Measurements from ENCODE around the gene LRPPRC. TPM values are rescaled to one million over a fixed set of nuclear protein-coding genes. Genes with fewer than 3 reads are reported as not detected.

Gene LRPPRC
- total RNA-seq, 4 donors from 2014 or later, result 75.9 to 95.3 (median 81.5) TPM

DNA sequence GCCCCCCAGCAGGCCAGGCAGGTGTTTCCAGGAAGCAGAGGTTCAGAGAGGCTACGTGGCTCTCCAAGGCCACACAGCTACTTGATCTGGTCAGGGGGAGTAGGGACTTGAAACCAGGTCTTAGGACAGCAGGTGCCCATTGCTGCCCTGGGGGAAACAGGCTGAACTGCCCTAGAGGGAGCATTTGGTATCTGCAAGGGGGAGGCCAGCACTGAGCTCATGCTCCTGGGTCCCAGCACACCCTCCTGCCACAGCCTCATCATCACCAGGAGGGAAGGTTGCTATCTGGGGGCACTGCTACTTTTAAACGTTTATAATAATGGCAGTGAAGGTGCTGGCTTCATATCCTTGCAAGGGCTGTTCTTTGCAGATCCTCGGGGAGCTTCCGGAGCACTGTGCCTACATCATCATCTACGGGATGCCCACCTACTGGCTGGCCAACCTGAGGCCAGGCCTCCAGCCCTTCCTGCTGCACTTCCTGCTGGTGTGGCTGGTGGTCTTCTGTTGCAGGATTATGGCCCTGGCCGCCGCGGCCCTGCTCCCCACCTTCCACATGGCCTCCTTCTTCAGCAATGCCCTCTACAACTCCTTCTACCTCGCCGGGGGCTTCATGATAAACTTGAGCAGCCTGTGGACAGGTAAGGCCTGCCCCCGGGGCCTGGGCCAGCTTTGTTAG is 120.9 kb downstream of the LRPPRC start:
- in situ Hi-C loops (cut with MboI; ENCODE audit: low sequenced_read_pairs in 4 of 4) (no loop called here), intact Hi-C loops (cut with DNase I; ENCODE audit: low total_unique reads) (no loop called here)
- Histone ChIP-seq H3K9me3 (no peaks in the 10 kb centered on the region), H3K4me3 (no peak overlapping the region), H3K27ac (no peak overlapping the region), H3K4me1 (no peaks in the 10 kb centered on the region), H3K27me3 (peaks cover 0 to 3% (median 0%) of the 10 kb centered on the region in 3 donors), H3K36me3 (no peaks in the 10 kb centered on the region)
- ATAC-seq (no peak), DNase-seq (no peak)
- TF ChIP-seq, protein P1, sequence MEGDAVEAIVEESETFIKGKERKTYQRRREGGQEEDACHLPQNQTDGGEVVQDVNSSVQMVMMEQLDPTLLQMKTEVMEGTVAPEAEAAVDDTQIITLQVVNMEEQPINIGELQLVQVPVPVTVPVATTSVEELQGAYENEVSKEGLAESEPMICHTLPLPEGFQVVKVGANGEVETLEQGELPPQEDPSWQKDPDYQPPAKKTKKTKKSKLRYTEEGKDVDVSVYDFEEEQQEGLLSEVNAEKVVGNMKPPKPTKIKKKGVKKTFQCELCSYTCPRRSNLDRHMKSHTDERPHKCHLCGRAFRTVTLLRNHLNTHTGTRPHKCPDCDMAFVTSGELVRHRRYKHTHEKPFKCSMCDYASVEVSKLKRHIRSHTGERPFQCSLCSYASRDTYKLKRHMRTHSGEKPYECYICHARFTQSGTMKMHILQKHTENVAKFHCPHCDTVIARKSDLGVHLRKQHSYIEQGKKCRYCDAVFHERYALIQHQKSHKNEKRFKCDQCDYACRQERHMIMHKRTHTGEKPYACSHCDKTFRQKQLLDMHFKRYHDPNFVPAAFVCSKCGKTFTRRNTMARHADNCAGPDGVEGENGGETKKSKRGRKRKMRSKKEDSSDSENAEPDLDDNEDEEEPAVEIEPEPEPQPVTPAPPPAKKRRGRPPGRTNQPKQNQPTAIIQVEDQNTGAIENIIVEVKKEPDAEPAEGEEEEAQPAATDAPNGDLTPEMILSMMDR (IDR thresholded peaks at IDR 0.05 in 4 of 5, conservative IDR thresholded peaks at IDR 0.05 in 1 of 5), result no peak
- TF ChIP-seq POLR2A (IDR thresholded peaks at IDR 0.05), result no peak

DNA sequence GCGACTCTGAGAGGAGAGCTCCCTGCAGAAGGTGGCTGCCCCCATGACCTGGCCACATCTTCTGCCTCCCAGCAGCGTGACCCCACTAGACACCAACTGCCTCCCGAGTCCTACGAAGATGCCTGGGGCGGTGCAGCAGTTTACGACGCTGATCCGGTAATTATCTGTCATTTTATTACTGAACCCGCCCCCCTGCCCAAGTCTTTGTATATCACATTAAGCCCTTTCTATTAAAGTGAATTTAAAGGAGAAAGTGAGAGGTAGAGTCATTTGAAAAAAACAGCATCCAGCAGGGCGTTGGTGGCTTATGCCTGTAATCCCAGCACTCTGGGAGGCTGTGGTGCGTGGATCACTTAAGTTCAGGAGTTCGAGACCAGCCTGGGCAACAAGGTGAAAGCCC is 123.6 kb downstream of the LRPPRC start:
- in situ Hi-C loops (cut with MboI; ENCODE audit: low sequenced_read_pairs in 4 of 4) (no loop called here), intact Hi-C loops (cut with DNase I; ENCODE audit: low total_unique reads) (no loop called here)
- ATAC-seq, result no peak
- H3K4me1 ChIP-seq, result no peaks in the 10 kb centered on the region
- no peak overlapping the region for H3K4me3 ChIP-seq
- no peak for TF ChIP-seq POLR2A (IDR thresholded peaks at IDR 0.05)
- TF ChIP-seq, protein P1 (IDR thresholded peaks at IDR 0.05 in 4 of 5, conservative IDR thresholded peaks at IDR 0.05 in 1 of 5), result no peak
- peaks cover 0 to 3% (median 0%) of the 10 kb centered on the region in 3 donors for H3K27me3 ChIP-seq
- no peak for DNase-seq
- no peak overlapping the region for H3K27ac ChIP-seq
- H3K9me3 ChIP-seq, result no peaks in the 10 kb centered on the region
- no peaks in the 10 kb centered on the region for H3K36me3 ChIP-seq

DNA sequence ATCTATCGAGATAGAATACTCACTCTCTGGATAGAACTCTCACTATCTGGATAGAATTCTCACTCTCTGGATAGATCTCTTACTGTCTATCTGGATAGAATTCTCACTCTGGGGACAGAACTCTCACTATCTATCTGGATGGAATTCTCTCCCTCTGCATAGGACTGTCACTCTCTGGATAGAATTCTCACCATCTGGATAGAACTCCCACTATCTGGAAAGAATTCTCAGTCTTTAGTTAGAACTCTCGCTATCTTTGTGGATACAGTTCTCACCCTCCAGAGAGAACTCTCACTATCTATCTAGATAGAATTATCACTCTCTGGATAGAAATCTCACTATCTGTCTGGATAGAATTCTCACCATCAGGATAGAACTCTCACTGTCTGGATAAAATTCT is 140.5 kb downstream of the LRPPRC start:
- ATAC-seq, result no peak
- H3K27me3 ChIP-seq, result peaks cover 0 to 36% (median 0%) of the 10 kb centered on the region in 3 donors

GRCh38 chr2:43854671-43855070 is 141.1 kb downstream of the LRPPRC start:
- H3K4me1 ChIP-seq, result no peaks in the 10 kb centered on the region
- in situ Hi-C loops (cut with MboI; ENCODE audit: low sequenced_read_pairs in 4 of 4) (no loop called here), intact Hi-C loops (cut with DNase I; ENCODE audit: low total_unique reads) (no loop called here)
- peaks cover 0 to 30% (median 0%) of the 10 kb centered on the region in 3 donors for H3K27me3 ChIP-seq
- no peaks in the 10 kb centered on the region for H3K9me3 ChIP-seq
- H3K27ac ChIP-seq, result no peak overlapping the region
- DNase-seq (no peak), ATAC-seq (no peak)
- no peaks in the 10 kb centered on the region for H3K36me3 ChIP-seq
- H3K4me3 ChIP-seq, result no peak overlapping the region
- TF ChIP-seq POLR2A (IDR thresholded peaks at IDR 0.05), result no peak
- TF ChIP-seq, protein P1 (IDR thresholded peaks at IDR 0.05 in 4 of 5, conservative IDR thresholded peaks at IDR 0.05 in 1 of 5), result no peak

More for the DNA sequence above, 140.5 kb downstream of the LRPPRC start:
- Histone ChIP-seq H3K9me3 (no peaks in the 10 kb centered on the region), H3K4me3 (no peak overlapping the region), H3K36me3 (no peaks in the 10 kb centered on the region), H3K4me1 (no peaks in the 10 kb centered on the region), H3K27ac (no peak overlapping the region)
- intact Hi-C loops (cut with DNase I; ENCODE audit: low total_unique reads), result no loop called here
- DNase-seq, result no peak
- in situ Hi-C loops (cut with MboI; ENCODE audit: low sequenced_read_pairs in 4 of 4), result no loop called here
- no peak for TF ChIP-seq POLR2A (IDR thresholded peaks at IDR 0.05)
- TF ChIP-seq, protein P1 (IDR thresholded peaks at IDR 0.05 in 4 of 5, conservative IDR thresholded peaks at IDR 0.05 in 1 of 5), result no peak

Data from gastrocnemius medialis (tissue), 4 donors.